BJ (cell line): ENCODE data around the gene NLK. TPM values are rescaled to one million over a fixed set of nuclear protein-coding genes. Genes with fewer than 3 reads are reported as not detected.
"Not testable (repeated sequence)": the region's sequence is repeated elsewhere in the genome, so short reads cannot be mapped to it uniquely, and the experiment has no call there.

Experiments
- CTCF ChIA-PET: fragments of 350-600 bp; formaldehyde crosslinking; extraction: SDS; loops from one replicate; lab custom pipeline; 2021; ENCODE audit warnings: antibody characterized with exemption, inconsistent platforms; lab: Yijun Ruan, JAX
- POLR2A ChIA-PET: fragments of 300-600 bp; sonication (Branson Sonifier 250); formaldehyde crosslinking; extraction: SDS; loops from one replicate; lab custom pipeline; 2021; ENCODE audit warnings: antibody characterized with exemption; lab: Charles Lee
- DNase-seq: peaks from one replicate; pipeline ENCODE4 v3.0.0-alpha.2; 2011; ENCODE audit warnings: low read depth
- H3K27me3 ChIP-seq: 2 replicates; pipeline ENCODE4 v1.6.0; 2011; ENCODE audit warnings: low read length; ENCODE audit not compliant: control insufficient read depth, insufficient read depth
- H3K36me3 ChIP-seq: 2 replicates; pipeline ENCODE4 v1.5.1; 2011; ENCODE audit warnings: low read length; ENCODE audit not compliant: control insufficient read depth, insufficient read depth
- H3K4me3 ChIP-seq: 2 replicates; pipeline ENCODE4 v1.5.1; 2011; ENCODE audit warnings: low read depth, mild to moderate bottlenecking, control low read depth, low read length
- polyA plus RNA-seq: library from polyadenylated mRNA; depleted of rRNA; stranded (reverse); fragments of >200 nt; gene quantifications from 2 replicates; pipeline ENCODE4 v1.2.3, GENCODE V29; 2011
- TF ChIP-seq, protein P1 (sequence below): IDR thresholded peaks from 2 replicates; pipeline ENCODE4 v1.5.1; 2011; ENCODE audit warnings: low read depth, mild to moderate bottlenecking, control low read depth, inconsistent platforms, low read length, moderate library complexity; ENCODE audit not compliant: insufficient read depth

NLK gene
- polyA plus RNA-seq, 1 experiment: 16.5 TPM

DNA sequence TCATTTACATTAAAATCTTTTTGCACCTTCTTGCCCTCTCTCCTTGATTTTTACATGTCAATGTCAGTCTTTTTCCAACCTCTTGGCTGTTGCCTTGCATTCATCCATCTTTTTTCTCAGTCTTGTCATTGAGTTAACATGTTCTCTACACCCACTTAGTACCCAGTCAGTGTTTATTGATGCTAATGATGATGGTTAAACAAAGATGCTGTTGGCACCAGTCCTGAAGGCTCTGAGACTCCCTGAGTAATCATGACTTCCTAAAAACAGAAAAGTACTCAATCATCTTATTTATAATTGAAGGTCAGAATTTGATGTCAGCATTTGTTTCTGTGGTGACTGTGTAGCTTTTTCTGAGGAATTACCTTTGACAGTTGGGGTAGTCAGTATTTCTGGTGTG, 104.5 kb downstream of the NLK start:
- no peak for DNase-seq
- no peaks in the 10 kb centered on the region for H3K36me3 ChIP-seq
- TF ChIP-seq, protein P1, sequence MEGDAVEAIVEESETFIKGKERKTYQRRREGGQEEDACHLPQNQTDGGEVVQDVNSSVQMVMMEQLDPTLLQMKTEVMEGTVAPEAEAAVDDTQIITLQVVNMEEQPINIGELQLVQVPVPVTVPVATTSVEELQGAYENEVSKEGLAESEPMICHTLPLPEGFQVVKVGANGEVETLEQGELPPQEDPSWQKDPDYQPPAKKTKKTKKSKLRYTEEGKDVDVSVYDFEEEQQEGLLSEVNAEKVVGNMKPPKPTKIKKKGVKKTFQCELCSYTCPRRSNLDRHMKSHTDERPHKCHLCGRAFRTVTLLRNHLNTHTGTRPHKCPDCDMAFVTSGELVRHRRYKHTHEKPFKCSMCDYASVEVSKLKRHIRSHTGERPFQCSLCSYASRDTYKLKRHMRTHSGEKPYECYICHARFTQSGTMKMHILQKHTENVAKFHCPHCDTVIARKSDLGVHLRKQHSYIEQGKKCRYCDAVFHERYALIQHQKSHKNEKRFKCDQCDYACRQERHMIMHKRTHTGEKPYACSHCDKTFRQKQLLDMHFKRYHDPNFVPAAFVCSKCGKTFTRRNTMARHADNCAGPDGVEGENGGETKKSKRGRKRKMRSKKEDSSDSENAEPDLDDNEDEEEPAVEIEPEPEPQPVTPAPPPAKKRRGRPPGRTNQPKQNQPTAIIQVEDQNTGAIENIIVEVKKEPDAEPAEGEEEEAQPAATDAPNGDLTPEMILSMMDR: no peak
- CTCF ChIA-PET: no interaction called here
- H3K27me3 ChIP-seq: no peaks in the 10 kb centered on the region
- H3K4me3 ChIP-seq: no peak overlapping the region
- POLR2A ChIA-PET: no interaction called here

DNA sequence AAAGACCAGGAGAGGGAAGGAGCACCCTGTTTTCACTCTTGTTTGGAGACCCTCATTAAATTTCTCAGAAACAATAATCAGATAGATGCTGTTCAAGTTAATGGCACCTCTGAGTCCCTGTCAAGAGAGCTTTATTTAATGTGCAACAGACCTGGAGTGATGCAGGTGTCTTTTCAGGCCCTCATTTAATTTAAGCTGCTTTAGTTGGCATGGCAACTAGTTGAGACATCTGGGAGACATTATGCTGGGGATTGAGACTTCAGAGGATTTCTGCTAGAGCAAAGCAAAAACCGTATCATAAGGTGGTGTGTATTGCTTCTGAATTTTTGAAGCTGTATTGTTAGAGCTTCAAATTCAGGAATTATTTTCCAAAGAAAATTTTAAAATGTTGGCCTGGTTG, 108.5 kb downstream of the NLK start:
- Histone ChIP-seq H3K27me3 (no peaks in the 10 kb centered on the region), H3K4me3 (no peak overlapping the region), H3K36me3 (no peaks in the 10 kb centered on the region)
- ChIA-PET CTCF (interaction anchor here (1.7 kb wide), 1 partner anchor 214 kb away, joined by 3 read pairs; no protein-coding TSS in a partner anchor), POLR2A (no interaction called here)
- DNase-seq: no peak
- TF ChIP-seq, protein P1: no peak

DNA sequence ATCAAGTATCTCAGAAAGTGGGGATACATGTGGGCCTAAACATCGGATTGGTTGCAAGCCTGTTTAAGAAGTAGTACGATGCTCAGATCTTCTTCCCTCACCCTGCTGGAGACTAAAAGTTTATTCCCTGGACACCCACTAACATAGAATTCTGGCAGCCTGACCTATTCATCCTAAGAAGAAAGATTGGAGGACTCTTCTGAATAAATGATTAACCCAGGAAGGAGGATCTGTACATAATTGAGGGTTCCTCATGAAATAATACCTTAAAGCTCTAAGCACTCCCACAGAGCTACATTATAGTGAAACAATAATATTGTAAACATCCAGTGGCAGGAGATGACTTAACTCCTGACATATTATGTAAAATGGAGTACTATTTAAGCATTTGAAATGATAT, 111.7 kb downstream of the NLK start:
- CTCF ChIA-PET: no interaction called here
- no peaks in the 10 kb centered on the region for H3K36me3 ChIP-seq
- POLR2A ChIA-PET: no interaction called here
- no peak overlapping the region for H3K4me3 ChIP-seq
- H3K27me3 ChIP-seq: no peaks in the 10 kb centered on the region
- TF ChIP-seq, protein P1: no peak
- no peak for DNase-seq

DNA sequence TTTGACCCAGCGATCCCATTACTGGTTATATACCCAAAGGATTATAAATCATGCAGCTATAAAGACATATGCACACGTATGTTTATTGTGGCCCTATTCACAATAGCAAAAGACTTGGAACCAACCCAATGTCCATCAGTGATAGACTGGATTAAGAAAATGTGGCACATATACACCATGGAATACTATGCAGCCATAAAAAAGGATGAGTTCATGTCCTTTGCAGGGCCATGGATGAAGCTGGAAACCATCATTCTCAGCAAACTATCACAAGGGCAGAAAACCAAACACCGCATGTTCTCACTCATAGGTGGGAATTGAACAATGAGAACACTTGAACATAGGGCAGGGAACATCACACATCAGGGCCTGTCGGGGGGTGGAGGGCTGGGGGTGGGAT, 112.9 kb downstream of the NLK start:
- H3K4me3 ChIP-seq, H3K27me3 ChIP-seq, DNase-seq, H3K36me3 ChIP-seq, CTCF ChIA-PET, POLR2A ChIA-PET: not testable (repeated sequence)

DNA sequence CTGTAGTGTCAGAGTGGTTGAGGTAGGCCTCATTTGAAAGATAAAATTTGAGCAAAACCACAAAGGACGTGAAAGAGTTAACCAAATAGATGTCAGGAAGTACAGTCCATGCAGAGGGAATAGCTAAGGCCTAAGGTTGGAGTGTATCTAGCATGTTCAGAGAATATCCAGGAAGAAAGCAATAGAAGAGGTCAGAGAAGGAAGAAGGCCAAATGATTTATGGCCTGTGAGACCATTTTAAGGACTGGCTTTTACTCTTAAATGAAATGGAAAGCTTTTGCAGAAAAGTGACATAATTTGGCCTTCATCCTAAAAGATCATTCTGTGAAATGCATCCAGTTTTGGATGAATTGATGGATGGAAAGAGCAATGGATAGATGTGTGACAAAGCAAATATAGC, 116.5 kb downstream of the NLK start:
- TF ChIP-seq, protein P1: no peak
- Histone ChIP-seq H3K27me3 (no peaks in the 10 kb centered on the region), H3K36me3 (no peaks in the 10 kb centered on the region; the same call in none of the 2 replicates), H3K4me3 (no peak overlapping the region)
- POLR2A ChIA-PET: no interaction called here
- CTCF ChIA-PET: no interaction called here
- no peak for DNase-seq

DNA sequence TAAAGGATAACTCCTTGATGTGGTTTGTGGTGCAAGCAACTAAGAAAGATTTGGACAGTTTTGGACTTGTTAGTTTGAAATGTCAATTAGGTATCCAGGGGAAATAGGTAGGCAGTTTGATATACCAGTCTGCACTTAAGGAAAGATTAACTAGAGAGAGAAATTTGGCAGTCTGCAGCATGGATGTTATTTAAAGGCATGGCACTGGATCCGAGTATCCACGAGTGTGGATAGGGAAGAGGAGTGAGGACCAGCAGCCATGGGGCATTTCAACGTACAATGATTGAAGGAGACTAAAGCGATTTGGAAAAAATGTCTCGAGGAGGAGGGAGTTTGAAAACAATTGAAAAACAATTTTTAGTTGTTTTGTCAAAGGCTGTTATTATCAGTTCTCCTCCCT, 117.4 kb downstream of the NLK start:
- no peaks in the 10 kb centered on the region; the same call in none of the 2 replicates for H3K36me3 ChIP-seq
- TF ChIP-seq, protein P1: no peak
- DNase-seq: no peak
- H3K4me3 ChIP-seq: no peak overlapping the region
- H3K27me3 ChIP-seq: no peaks in the 10 kb centered on the region
- CTCF ChIA-PET: no interaction called here
- POLR2A ChIA-PET: no interaction called here
